ENCODE measurements around the gene HECA. TPM values are rescaled to one million over a fixed set of nuclear protein-coding genes. Genes with fewer than 3 reads are reported as not detected.
"Not testable (repeated sequence)": the region's sequence is repeated elsewhere in the genome, so short reads cannot be mapped to it uniquely, and the experiment has no call there.

Gene HECA
- total and polyA plus RNA-seq, 2 experiments from 2014 or later = 8.7 to 24.4 TPM

DNA sequence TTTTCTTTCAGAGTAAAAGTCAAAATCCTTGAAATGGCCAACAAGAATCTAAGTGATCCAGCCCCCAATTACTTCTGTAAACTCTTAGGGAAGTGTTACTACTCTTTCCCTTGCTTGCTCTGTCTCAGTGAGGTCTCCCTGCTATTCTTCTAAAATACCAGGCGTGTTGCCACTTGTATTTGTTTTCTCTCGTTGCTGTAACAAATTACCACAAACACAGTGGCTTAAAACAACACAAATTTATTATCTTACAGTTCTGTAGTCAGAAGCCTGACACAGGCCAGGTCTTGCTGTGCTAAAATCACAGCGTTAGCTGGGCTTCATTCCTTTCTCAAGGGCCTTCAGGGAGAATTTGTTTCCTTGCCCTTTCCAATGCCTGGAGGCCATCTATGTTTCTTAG, 59.9 kb downstream of the HECA start:
- Histone ChIP-seq H3K4me1 (ENCODE audit: low read depth) (no peaks in the 10 kb centered on the region), H3K9me3 (ENCODE audit: low read depth) (no peaks in the 10 kb centered on the region), H3K27ac (no peak overlapping the region), H3K4me3 (no peak overlapping the region), H3K27me3 (no peaks in the 10 kb centered on the region), H3K36me3 (no peaks in the 10 kb centered on the region)
- TF ChIP-seq, protein P1, sequence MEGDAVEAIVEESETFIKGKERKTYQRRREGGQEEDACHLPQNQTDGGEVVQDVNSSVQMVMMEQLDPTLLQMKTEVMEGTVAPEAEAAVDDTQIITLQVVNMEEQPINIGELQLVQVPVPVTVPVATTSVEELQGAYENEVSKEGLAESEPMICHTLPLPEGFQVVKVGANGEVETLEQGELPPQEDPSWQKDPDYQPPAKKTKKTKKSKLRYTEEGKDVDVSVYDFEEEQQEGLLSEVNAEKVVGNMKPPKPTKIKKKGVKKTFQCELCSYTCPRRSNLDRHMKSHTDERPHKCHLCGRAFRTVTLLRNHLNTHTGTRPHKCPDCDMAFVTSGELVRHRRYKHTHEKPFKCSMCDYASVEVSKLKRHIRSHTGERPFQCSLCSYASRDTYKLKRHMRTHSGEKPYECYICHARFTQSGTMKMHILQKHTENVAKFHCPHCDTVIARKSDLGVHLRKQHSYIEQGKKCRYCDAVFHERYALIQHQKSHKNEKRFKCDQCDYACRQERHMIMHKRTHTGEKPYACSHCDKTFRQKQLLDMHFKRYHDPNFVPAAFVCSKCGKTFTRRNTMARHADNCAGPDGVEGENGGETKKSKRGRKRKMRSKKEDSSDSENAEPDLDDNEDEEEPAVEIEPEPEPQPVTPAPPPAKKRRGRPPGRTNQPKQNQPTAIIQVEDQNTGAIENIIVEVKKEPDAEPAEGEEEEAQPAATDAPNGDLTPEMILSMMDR (IDR thresholded peaks at IDR 0.05; ENCODE audit: low read depth, low read length) = no peak
- DNase-seq (ENCODE audit: low read depth in 1 of 2, low spot score in 1 of 2) = no peak

DNA sequence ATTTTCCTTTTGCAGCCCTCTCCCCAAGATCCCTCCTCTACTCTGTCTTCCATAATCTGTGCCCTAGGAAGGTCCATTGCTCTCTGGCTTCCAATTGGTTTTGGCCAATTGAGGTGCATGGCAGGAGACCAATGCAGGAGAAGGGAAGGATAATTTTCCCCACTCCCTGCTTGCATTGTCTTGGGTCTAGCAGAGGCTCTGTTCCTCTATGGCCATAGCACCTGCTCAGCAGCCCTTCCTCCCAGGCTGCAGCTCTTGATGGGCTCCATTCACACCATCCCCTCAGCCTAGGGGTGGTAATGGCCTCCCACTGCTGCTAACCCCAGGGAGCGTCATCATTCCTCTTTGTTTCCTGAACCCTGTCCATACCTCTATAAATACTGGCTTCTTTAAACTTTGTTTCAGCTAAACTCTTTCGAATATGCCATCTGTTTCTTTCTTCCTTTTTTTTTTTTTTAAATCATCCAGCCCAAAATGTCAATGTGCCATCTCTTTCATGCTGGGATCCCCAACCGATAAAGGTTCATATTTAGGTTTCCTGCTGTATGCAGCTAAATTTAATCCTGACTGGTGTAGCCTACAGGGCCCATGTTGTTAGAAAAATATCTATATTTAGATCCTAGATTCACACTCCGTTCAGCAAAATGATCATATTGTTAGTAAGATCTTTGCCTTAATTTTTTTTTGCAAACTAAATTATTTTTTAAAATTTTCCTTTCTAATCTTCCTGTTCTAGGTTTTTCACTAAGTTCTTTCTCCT, 63.8 kb downstream of the HECA start:
- TF ChIP-seq, protein P1 (IDR thresholded peaks at IDR 0.05; ENCODE audit: low read depth, low read length) = no peak
- H3K27me3 ChIP-seq = no peaks in the 10 kb centered on the region
- no peak overlapping the region for H3K27ac ChIP-seq
- no peak for DNase-seq (ENCODE audit: low read depth in 1 of 2, low spot score in 1 of 2)
- H3K9me3 ChIP-seq (ENCODE audit: low read depth) = no peaks in the 10 kb centered on the region
- no peaks in the 10 kb centered on the region for H3K36me3 ChIP-seq
- H3K4me3 ChIP-seq = no peak overlapping the region
- H3K4me1 ChIP-seq (ENCODE audit: low read depth) = no peaks in the 10 kb centered on the region

GRCh38 chr6:139201378-139201777, 66.5 kb downstream of the HECA start:
- no peak overlapping the region for H3K4me3 ChIP-seq
- TF ChIP-seq, protein P1 (IDR thresholded peaks at IDR 0.05; ENCODE audit: low read depth, low read length) = no peak

DNA sequence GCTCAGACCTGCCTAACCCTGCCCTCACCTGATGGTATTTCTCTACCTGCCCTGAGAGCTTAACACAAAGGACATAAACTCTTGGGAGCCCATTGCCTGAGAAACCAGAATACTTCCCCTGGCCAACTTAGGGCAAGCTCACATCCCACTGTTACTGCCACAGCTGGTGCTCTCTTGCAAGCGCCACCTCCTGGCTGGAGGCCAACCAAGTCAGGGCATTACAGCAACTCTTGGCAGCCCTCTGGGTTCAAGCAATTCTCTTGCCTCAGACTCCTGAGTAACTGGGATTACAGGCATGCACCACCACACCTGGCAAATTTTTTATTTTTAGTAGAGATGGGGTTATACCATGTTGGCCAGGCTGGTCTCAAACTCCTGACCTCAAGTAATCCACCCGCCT, 70.1 kb downstream of the HECA start:
- no peak for DNase-seq (ENCODE audit: low read depth in 1 of 2, low spot score in 1 of 2)
- TF ChIP-seq, protein P1 (IDR thresholded peaks at IDR 0.05; ENCODE audit: low read depth, low read length) = no peak
- Histone ChIP-seq H3K4me3 (no peak overlapping the region), H3K9me3 (ENCODE audit: low read depth) (no peaks in the 10 kb centered on the region), H3K36me3 (no peaks in the 10 kb centered on the region), H3K27ac (no peak overlapping the region), H3K27me3 (no peaks in the 10 kb centered on the region), H3K4me1 (ENCODE audit: low read depth) (no peaks in the 10 kb centered on the region)

More at GRCh38 chr6:139201378-139201777, 66.5 kb downstream of the HECA start:
- Histone ChIP-seq H3K9me3 (ENCODE audit: low read depth) (no peaks in the 10 kb centered on the region), H3K36me3 (no peaks in the 10 kb centered on the region), H3K27ac (no peak overlapping the region), H3K27me3 (no peaks in the 10 kb centered on the region), H3K4me1 (ENCODE audit: low read depth) (no peaks in the 10 kb centered on the region)
- DNase-seq (ENCODE audit: low read depth in 1 of 2, low spot score in 1 of 2) = no peak

- Histone ChIP-seq H3K4me1 (ENCODE audit: low read depth) (no peaks in the 10 kb centered on the region), H3K4me3 (no peak overlapping the region), H3K27ac (no peak overlapping the region), H3K9me3 (ENCODE audit: low read depth) (no peaks in the 10 kb centered on the region), H3K27me3 (no peaks in the 10 kb centered on the region), H3K36me3 (no peaks in the 10 kb centered on the region)
- TF ChIP-seq, protein P1 (IDR thresholded peaks at IDR 0.05; ENCODE audit: low read depth, low read length) = no peak
- DNase-seq (ENCODE audit: low read depth in 1 of 2, low spot score in 1 of 2) = no peak
Observed at GRCh38 chr6:139205843-139206242, 71.0 kb downstream of the HECA start.

- not testable (repeated sequence) for H3K27me3 ChIP-seq; H3K4me1 ChIP-seq (ENCODE audit: low read depth); H3K36me3 ChIP-seq; H3K9me3 ChIP-seq (ENCODE audit: low read depth); DNase-seq (ENCODE audit: low read depth in 1 of 2, low spot score in 1 of 2); H3K27ac ChIP-seq; H3K4me3 ChIP-seq
Observed at GRCh38 chr6:139210766-139211165, 75.9 kb downstream of the HECA start.

- not testable (repeated sequence) for DNase-seq (ENCODE audit: low read depth in 1 of 2, low spot score in 1 of 2); H3K27ac ChIP-seq; H3K36me3 ChIP-seq; H3K27me3 ChIP-seq; H3K4me3 ChIP-seq; H3K4me1 ChIP-seq (ENCODE audit: low read depth); H3K9me3 ChIP-seq (ENCODE audit: low read depth)
Observed at GRCh38 chr6:139212460-139212859, 77.6 kb downstream of the HECA start.

All from cardiac muscle cell (in vitro differentiated cells and primary cell).